NOMO-1 treated with DMSO at 0.1 percent for 48 hours (cell line): ENCODE data around the gene PCBP3.
"Not testable (repeated sequence)": the region's sequence is repeated elsewhere in the genome, so short reads cannot be mapped to it uniquely, and the experiment has no call there.

Experiments
- DNase-seq: peaks from one replicate; lab custom pipeline; 2025; ENCODE audit not compliant: unreplicated experiment; lab: John Stamatoyannopoulos, UW

The PCBP3 gene

DNA sequence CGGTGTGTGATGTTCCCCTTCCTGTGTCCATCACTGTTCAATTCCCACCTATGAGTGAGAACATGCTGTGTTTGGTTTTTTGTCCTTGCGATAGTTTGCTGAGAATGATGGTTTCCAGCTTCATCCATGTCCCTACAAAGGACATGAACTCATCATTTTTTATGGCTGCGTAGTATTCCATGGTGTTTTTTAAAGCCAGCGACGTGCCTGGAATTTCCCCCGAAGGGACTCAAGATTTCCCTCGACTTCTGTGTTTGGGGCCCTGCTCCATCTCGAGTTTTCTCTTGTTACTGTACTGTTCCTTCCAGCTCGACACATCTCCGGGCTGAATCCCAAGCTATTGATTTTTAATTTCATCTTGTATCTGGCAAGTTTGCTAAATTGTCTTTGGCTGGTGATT is 309.0 kb downstream of the PCBP3 start:
- DNase-seq = not testable (repeated sequence)

- DNase-seq = no peak
Measured at GRCh38 chr21:45952974-45953373, 309.4 kb downstream of the PCBP3 start.

- DNase-seq = no peak
Measured at GRCh38 chr21:45954261-45954660, 310.7 kb downstream of the PCBP3 start.

DNA sequence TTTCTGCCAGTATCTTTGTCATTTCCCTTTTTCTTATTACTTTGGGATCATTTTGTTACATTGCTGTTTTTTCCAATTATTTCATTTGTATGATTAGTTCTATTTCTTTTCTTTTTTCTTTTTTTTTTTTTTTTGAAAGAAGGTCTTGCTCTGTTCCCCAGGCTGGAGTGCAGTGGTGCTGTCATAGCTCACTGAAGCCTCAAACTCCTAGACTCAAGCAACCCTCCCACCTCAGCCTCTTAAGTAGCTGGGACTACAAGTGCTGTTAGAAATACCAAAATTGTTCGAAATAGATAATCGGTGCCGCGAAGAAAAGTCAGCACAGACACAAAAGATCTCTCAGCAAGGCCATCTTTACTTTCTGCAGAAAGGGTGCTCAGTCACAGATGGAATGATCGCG is 311.4 kb downstream of the PCBP3 start:
- no peak for DNase-seq

GRCh38 chr21:45957551-45957950 is 314.0 kb downstream of the PCBP3 start:
- no peak for DNase-seq

- DNase-seq = no peak
Measured at GRCh38 chr21:45957981-45958600, 314.6 kb downstream of the PCBP3 start.

- no peak for DNase-seq
Measured at GRCh38 chr21:45959182-45959581, 315.7 kb downstream of the PCBP3 start.

- no peak for DNase-seq
Measured at GRCh38 chr21:45959779-45960390, 316.4 kb downstream of the PCBP3 start.

DNA sequence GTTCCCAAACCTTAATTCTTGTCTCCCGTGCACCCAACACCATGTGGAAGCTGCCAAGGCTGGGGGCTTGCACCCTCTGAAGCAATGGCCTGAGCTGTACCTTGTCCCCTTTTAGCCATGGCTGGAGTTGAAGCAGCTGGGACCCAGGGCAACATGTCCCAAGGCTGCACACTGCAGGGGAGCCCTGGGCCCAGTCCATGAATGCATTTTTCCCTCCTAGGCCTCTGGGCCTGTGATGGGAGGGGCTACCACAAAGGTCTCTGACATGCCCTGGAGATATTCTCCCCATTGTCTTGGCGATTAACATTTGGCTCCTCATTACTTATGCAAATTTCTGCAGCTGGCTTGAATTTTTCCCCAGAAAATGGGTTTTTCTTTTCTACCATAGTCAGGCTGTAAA is 317.9 kb downstream of the PCBP3 start:
- not testable (repeated sequence) for DNase-seq

DNA sequence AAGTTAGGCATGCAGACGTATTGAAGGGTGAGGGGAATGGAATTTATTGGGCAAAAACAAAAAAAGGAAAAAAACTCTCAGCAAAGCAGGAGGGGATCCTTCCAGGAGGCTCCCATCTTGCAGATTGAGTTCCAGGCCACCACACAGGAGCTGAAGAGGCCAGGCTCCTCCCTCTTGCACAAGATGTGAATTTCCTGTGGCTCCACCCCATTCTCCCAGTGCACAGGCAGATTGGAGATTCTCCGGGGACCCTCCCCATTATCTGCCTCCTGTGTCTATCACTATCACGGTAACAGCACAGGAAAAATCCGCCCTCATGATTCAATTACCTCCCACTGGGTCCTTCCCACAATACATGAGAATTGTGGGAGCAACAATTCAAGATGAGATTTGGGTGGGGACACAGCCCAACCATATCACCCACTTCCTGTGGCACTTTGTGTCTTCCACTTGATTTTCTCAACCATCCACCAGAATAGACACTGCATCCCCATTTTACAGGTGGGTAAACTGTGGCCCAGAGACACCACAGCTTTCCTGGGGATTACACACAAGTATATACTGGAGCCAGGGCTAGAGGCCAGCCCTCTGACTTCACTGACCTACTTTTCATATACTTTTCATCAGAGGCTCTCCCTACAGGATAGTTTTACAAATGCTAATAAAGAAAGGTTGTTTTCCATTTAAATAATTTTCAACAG is 319.2 kb downstream of the PCBP3 start:
- no peak for DNase-seq

DNA sequence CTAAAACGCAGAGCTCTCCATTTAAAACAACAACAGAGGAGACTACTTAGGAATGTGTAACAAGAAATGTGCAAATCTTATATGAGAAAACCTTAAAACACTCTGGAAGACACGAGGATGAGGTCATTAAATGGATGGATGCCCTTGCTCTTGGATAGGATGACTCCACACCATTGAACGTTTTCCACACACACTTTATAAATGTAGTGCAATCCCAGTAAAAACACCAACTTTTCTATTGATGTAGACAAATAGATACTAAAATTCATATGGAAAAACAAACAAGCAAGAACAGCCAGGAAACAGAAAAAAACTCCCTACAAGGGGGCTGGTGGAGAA is 319.7 kb downstream of the PCBP3 start:
- no peak for DNase-seq

DNA sequence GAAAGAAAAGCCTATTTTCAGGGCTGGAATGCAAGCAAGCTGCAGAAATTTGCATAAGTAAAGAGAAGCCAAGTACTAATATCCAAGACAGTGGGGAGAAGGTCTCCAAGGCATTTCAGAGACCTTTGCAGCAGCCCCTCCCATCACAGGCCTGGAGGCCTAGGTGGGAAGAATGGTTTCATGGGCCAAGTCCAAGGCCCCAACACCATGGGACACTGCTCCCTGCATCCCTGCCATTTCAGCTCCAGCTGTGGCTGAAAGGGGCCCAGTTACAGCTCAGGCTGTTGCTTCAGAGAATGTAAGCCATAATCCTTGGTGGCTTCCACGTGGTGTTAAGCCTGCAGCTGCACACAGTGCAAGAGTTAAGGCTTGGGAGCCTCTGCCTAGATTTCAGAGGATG is 321.1 kb downstream of the PCBP3 start:
- no peak for DNase-seq

DNA sequence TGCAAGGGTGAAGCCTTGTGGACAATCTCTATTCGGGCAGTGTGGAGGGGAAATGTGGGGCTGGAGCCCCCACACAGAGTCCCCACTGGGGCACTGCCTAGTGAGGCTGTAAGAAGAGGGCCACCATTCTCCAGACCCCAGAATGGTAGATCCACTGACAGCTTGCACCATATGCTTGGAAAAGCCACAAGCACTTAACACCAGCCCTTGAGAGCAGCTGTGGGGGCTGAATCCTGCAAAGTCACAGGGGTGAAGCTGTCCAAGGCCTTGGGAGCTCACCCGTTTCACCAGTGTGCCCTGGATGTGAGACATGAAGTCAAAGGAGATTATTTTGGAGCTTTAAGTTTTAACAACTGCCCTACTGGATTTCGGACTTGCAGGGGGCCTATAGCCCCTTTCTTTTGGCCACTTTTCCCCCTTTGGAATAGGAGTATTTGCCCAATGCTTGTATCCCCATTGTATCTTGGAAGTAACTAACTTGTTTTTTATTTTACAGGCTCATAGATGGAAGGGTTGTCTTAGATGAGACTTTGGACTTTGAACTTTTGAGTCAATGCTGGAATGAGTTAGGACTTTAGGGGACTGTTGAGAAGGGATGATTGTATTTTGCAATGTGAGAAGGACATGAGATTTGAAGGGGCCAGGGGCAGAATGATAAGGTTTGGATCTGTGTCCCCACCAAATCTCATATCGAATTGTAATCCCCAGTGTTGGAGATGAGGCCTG is 321.7 kb downstream of the PCBP3 start:
- no peak for DNase-seq

- no peak for DNase-seq
Measured at GRCh38 chr21:45966791-45967394, 323.4 kb downstream of the PCBP3 start.

DNA sequence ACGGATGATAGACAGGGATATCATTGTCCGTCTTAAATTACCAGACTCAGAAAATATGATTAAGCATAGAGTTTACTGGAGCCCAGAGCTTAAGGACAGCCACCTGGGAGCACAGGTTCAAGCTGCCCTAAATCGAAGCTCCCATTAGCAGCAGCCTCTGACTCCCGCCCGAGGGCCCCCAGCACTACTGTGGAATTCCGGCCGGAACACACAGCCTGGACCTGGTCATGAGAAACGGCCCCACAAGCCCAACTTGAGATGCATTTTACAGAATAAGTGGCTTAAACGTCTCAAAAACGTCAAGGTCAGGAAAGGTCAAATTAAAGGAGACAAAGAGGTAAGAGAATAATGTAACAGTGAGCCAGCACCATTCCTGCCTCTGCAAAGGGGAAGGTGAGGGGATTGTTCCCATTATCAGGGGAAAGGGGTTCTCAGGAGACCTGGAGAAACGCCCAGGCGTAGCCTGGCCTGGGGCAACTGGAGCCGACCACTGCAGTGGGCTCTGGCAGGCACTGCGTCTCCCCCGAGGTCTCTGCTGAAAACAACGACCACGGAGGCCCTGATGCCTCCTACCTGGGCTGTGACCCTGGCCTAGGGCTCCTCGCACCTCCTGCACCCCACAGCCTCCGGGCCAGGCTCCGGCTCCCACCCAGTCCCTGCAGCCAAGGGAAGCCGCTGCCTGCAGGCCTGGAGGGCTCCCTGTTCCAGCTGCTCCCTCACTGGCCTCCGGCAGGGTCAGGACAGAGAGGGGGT is 326.6 kb downstream of the PCBP3 start:
- DNase-seq = no peak

DNA sequence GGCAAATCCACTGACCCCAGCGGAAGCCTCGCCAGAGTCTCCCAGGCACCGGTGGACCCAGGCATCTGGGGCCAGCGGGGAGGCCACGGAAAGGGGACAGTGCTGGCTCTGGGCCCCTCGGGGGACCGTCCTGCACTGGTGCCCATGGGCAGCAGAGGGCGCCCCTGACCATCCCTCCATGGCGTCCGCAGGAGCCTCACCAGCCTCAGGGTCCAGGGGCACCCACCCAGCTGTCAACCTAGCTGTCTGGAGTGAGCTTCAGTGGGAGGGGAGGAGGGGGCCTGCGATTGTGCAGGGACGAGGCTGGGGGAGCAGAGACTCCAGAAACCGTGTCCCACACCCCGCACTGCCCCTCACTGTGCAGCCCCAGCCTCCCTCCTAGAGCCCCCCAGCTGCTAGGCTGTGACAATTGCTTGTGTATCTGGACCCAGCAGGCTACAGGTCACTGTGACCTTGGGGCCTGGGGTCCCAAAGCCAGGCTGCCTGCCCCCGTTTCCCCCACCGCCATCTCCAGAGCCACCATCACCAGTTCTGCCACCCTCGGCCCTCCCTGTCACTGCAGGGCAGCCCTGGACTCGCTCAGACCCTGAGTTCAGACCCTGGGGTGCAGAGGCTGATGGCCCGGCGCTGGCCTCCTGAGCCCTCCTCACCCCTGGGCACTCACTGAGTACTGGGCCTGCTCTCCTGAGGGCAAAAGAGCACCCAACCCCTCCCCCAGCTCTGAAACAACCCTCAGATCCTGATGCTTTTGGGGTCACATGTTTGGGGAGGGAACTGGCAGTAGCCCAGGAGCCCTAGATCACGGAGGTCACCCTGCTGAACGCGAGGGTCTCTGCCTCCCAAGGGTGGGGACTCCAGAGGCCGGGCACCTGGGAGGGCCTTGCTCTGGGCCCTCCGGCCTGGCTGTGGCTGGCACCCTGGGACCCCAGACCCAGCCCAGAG is 327.4 kb downstream of the PCBP3 start:
- no peak for DNase-seq

DNA sequence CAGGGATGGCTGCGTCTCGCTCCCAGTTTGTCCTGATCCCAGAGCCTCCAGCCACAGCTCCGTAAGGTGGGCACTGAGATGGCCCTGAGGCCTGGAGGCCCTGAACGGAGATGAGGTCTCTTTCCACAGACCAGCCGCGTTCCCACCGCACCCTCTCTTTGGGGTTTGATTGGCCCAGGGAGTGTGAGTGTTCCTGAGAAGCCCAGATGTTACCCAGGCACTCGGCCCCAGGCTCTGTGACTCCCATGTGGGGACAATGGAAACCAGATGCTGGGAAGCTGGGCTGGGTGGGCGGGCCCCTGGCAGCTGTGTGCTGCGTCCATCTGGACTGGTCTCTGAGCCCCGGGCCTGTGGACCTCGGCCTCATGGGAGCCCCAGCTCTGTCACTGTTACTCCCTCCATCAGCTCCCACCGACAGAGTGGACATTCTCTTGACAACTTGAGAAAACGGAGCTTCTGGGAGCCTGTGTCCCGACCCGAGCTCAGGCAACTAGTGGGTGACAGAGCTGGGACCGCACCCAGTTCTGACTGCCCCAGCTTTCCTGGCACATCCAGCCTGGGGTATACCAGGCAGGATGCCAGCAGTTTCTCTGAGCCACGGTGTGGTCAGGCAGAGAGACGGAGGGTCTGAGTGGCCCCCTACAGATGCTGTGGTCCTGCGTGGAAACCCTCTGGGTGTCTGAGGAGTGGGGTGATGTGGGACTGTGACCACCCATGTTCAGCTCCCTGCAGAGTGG is 328.3 kb downstream of the PCBP3 start:
- DNase-seq = no peak

DNA sequence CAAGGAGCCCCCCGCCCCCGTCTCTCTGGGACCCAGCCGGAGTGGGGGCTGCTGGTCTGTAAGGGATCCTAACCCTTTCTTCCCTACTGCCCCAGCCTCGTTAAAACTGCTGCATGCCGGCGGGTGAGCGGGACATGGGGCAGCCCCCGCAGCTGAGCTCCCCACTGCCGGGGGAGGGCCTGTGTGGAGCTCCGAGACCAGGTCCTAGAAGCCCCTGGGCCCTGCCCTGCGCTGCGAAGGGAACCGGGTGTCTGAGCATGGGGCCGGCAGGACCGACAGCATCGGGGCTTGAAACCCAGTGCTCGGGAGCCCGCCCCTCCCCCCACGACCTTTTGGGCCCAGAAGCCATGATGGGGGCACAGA is 328.8 kb downstream of the PCBP3 start:
- DNase-seq = no peak
